ENCODE data around the gene NOL8.
A peak's percentile ranks its signal among the peaks of the same experiment; 100 is the strongest.

Gene NOL8

DNA sequence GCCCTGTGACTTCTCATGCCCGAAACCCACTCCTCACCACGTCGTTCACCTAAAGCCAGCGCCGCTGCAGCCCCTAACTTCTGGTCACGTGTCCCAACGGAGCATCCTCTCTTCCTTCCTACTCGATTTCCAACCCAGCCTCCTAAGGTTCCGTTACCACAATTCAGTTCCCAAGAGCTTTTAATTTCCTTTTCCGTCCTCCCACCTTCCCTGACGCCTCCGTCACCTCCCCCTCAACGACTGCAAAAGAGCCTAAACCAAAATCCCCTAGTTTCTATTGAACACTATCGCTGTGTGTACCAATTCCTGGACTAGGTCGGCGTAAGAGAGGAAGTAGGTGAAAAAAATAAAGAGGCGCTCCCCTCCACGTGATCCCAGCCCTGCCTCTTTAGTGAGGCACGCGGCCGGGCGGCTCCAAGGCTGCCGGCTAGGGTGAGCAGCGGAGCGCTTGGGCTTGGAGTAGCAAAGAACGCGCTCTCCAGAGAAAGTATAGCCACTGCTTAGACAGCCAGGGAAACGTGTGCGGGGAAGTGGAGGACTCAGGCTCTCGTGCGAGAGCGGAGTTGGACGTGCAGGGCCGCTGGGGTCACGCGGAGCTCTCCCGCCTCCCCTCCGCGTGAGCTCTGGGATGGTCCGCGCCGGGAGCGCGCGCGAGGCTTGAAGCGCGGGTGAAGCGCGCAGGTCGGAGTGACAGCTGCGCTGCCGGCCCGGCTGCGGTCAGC is at the start of gene NOL8, which contains the start of gene CENPP:
Gene NOL8, minus strand, starts transcription at position 82 of the 722 bp plus-strand sequence. CDS start 1,189 bp downstream, outside the sequence.
Gene CENPP, plus strand, starts transcription at position 685 of the 722 bp plus-strand sequence.
- H3K9me3 ChIP-seq (ENCODE audit: control insufficient read depth, low read length) = no peaks in the 10 kb centered on the region
- peak; percentile 96 for DNase-seq (ENCODE audit: low read depth)
- H3K4me1 ChIP-seq (ENCODE audit: control insufficient read depth, insufficient read depth, low read length) = peaks cover 21% of the 10 kb centered on the region
- peaks cover 25% of the 10 kb centered on the region for H3K36me3 ChIP-seq (ENCODE audit: control insufficient read depth, insufficient read depth, low read length, severe bottlenecking)
- no peaks in the 10 kb centered on the region for H3K27me3 ChIP-seq (replicated peaks; ENCODE audit: control insufficient read depth, insufficient read depth, low read length)
- peak within 1 kb of the TSS; percentile 96 for H3K9ac ChIP-seq (ENCODE audit: low read length)
- H3K4me3 ChIP-seq (ENCODE audit: low read length) = peak within 1 kb of the TSS; percentile 91

DNA sequence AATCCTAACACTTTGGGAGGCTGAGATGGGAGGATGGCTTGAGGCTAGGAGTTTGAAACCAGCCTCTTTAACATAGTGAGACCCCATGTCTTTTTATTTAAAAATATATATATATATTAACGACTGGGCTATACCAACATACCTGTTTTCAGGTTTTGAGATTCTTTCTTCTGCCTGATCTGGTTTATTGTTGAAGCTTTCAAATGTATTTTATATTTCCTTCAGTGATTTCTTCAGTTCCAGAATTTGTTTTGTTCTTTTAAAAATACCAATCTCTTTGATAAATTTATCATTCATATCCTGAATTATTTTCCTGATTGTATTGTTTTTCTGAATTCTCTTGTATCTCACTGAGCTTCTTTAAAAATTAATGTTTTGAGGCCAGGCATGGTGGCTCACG is 48.0 kb upstream of the NOL8 start:
- H3K36me3 ChIP-seq (ENCODE audit: control insufficient read depth, insufficient read depth, low read length, severe bottlenecking) = no peaks in the 10 kb centered on the region
- no peak overlapping the region for H3K4me3 ChIP-seq (ENCODE audit: low read length)
- no peak overlapping the region for H3K9ac ChIP-seq (ENCODE audit: low read length)
- no peaks in the 10 kb centered on the region for H3K4me1 ChIP-seq (ENCODE audit: control insufficient read depth, insufficient read depth, low read length)
- no peaks in the 10 kb centered on the region for H3K27me3 ChIP-seq (replicated peaks; ENCODE audit: control insufficient read depth, insufficient read depth, low read length)
- DNase-seq (ENCODE audit: low read depth) = no peak
- peaks cover 14% of the 10 kb centered on the region for H3K9me3 ChIP-seq (ENCODE audit: control insufficient read depth, low read length)

DNA sequence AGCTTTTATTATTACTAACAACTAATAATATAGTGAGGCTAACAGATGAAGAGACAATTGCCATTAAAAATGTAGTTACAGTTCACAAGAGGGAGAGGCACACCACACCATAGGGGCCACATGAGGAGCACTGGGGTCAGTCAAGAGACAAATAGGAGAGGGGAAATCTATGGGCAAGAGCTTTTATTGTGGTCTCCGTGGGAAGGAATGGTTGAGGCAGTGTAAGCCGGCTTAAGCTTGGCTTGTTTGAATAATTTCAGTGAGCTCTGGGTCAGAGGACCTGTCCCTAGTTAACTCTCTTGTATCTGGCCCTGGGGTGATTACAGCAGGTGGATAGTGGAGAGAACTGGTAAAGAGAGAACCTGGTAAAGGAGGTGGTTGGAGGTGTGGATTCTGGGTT is 43.9 kb upstream of the NOL8 start:
- Histone ChIP-seq H3K9ac (ENCODE audit: low read length) (no peak overlapping the region), H3K27me3 (replicated peaks; ENCODE audit: control insufficient read depth, insufficient read depth, low read length) (no peaks in the 10 kb centered on the region), H3K36me3 (ENCODE audit: control insufficient read depth, insufficient read depth, low read length, severe bottlenecking) (no peaks in the 10 kb centered on the region), H3K9me3 (ENCODE audit: control insufficient read depth, low read length) (peaks cover 4% of the 10 kb centered on the region), H3K4me3 (ENCODE audit: low read length) (no peak overlapping the region), H3K4me1 (ENCODE audit: control insufficient read depth, insufficient read depth, low read length) (no peaks in the 10 kb centered on the region)
- DNase-seq (ENCODE audit: low read depth) = no peak

DNA sequence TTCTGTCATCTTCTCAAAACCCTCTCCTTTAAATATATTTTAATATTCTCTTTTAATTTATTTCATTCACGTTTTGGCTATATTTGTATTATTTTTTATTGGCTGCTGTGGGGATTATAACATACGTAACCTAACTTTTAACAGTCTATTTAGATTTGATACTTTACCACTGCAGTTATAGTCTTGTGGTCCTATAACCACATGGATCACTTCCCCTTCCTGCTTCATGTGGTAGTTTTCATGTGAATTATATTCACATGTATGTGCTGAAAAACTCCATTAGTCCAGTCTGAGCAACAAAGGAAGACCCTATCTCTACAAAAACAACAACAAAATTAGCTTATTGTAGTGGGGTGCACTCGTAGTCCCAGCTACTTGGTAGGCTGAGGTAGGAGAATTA is 34.9 kb upstream of the NOL8 start:
- no peaks in the 10 kb centered on the region for H3K36me3 ChIP-seq (ENCODE audit: control insufficient read depth, insufficient read depth, low read length, severe bottlenecking)
- no peak for DNase-seq (ENCODE audit: low read depth)
- H3K27me3 ChIP-seq (replicated peaks; ENCODE audit: control insufficient read depth, insufficient read depth, low read length) = no peaks in the 10 kb centered on the region
- H3K9ac ChIP-seq (ENCODE audit: low read length) = no peak overlapping the region
- peaks cover 4% of the 10 kb centered on the region for H3K9me3 ChIP-seq (ENCODE audit: control insufficient read depth, low read length)
- no peak overlapping the region for H3K4me3 ChIP-seq (ENCODE audit: low read length)
- no peaks in the 10 kb centered on the region for H3K4me1 ChIP-seq (ENCODE audit: control insufficient read depth, insufficient read depth, low read length)

DNA sequence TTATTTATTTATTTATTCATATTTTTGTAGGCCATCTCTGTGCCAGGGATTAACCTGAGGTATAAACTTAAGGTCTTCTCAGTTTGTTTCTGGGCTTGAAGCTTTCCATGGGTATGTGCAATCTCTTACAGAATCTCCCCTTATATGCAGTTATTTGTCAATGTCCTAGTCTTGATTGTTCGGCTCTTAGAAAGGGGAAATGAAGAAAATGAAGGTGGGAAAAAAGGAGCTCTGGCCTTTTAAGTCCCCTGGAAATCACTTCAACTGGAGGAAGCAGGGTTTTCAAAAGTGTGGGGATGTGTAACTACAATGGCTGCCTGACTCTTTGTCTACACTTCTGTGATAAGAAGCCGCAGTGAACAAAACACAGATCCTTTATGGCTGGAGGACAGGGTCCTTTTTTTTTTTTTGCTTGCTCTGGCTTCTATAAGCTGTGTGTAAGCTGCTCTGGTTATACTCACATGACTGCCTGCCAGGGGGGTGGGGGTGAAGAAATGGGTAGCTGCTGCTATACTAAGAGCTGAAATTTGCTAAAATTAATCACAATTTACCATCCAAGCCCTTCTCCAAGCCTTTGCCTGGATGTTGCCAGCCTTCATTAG is 34.3 kb upstream of the NOL8 start:
- no peaks in the 10 kb centered on the region for H3K36me3 ChIP-seq (ENCODE audit: control insufficient read depth, insufficient read depth, low read length, severe bottlenecking)
- H3K9ac ChIP-seq (ENCODE audit: low read length) = no peak overlapping the region
- peaks cover 4% of the 10 kb centered on the region for H3K9me3 ChIP-seq (ENCODE audit: control insufficient read depth, low read length)
- no peaks in the 10 kb centered on the region for H3K4me1 ChIP-seq (ENCODE audit: control insufficient read depth, insufficient read depth, low read length)
- DNase-seq (ENCODE audit: low read depth) = no peak
- H3K27me3 ChIP-seq (replicated peaks; ENCODE audit: control insufficient read depth, insufficient read depth, low read length) = no peaks in the 10 kb centered on the region
- no peak overlapping the region for H3K4me3 ChIP-seq (ENCODE audit: low read length)

DNA sequence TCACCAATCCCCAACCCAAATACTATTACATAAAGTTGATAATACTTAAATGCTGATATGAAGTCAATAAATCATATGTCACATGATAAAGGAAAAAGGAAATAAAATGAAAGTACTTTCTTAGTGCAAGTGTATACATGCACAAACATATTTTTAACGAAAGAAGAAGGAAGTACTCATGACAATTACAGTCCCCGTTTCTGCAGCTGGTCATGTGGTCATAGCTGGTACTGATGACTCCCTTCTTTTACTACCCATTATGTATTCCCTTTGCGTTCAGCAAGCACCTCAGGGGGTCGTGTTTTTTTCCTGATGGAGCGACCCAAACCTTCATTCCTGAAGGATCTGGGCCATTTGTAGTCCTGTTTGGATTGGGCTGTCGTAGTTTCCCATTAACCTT is 27.9 kb upstream of the NOL8 start:
- no peak overlapping the region for H3K9ac ChIP-seq (ENCODE audit: low read length)
- DNase-seq (ENCODE audit: low read depth) = no peak

DNA sequence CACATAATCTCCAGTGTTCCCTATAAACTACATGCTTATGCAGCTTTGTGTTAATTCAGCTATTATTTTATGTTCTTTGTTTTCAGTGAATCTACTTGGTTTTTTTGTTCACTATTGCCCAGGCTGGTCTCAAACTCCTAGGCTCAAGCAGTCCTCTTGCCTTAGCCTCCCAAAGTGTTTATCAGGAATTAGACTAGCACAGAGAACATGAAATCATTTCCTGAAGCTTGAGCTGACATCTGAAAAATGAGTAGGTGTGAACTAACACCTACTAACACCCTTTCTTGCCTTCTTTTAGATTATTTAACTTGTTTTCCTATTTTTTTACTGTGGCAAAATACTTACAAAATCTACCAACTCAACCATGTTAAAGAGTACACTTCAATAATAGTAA is 25.6 kb upstream of the NOL8 start:
- H3K27me3 ChIP-seq (replicated peaks; ENCODE audit: control insufficient read depth, insufficient read depth, low read length) = no peaks in the 10 kb centered on the region
- peaks cover 17% of the 10 kb centered on the region for H3K4me1 ChIP-seq (ENCODE audit: control insufficient read depth, insufficient read depth, low read length)
- H3K36me3 ChIP-seq (ENCODE audit: control insufficient read depth, insufficient read depth, low read length, severe bottlenecking) = no peaks in the 10 kb centered on the region
- H3K4me3 ChIP-seq (ENCODE audit: low read length) = peak overlapping the region; percentile 56
- DNase-seq (ENCODE audit: low read depth) = no peak
- no peaks in the 10 kb centered on the region for H3K9me3 ChIP-seq (ENCODE audit: control insufficient read depth, low read length)
- peak overlapping the region; percentile 79 for H3K9ac ChIP-seq (ENCODE audit: low read length)

More for the DNA sequence above, 27.9 kb upstream of the NOL8 start:
- Histone ChIP-seq H3K4me1 (ENCODE audit: control insufficient read depth, insufficient read depth, low read length) (peaks cover 17% of the 10 kb centered on the region), H3K4me3 (ENCODE audit: low read length) (no peak overlapping the region), H3K9me3 (ENCODE audit: control insufficient read depth, low read length) (peaks cover 4% of the 10 kb centered on the region), H3K27me3 (replicated peaks; ENCODE audit: control insufficient read depth, insufficient read depth, low read length) (no peaks in the 10 kb centered on the region), H3K36me3 (ENCODE audit: control insufficient read depth, insufficient read depth, low read length, severe bottlenecking) (no peaks in the 10 kb centered on the region)

DNA sequence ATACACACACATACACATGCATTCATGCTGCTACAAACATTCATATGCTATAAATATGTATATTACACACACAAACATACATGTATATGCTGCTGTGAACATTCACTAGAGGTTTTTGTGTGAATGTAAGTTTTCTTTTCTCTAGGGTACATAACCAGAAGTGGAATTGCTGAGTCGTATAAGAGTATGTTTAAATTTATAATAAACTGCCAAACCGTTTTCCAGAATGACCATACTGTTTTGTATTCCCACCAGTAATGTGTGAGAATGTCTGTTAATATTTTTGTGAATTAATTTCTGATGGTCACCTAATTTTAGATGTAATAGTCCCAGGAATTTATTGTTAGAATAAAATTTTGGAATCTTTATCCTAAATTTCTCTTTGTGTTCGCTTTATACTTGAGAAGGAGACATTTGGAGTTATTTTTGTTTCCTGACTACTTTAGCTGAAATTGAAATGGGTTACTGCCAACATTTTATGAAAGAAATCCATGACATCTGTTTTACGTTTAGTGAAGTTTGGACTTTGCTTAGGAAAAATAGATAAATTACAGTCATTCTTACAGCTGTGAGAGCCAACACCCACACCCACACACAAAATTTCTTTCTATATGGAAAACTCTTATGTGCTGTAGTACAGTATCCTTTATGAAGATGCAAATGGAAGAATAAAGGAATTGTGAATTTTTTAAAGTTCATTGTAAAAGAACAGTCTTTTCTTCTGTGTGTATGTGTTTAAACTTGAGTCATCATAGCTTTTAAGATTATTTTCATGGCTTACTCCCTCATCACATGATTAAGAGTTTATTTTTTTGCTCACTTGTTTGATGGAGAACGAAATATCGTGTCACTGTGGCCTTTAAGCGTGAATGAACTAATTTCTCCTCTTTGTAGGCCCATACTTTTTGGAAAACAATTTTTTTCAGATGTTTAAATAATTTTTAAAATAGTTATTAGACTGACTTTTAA is 24.9 kb upstream of the NOL8 start:
- Histone ChIP-seq H3K9me3 (ENCODE audit: control insufficient read depth, low read length) (no peaks in the 10 kb centered on the region), H3K4me3 (ENCODE audit: low read length) (peak overlapping the region; percentile 56), H3K36me3 (ENCODE audit: control insufficient read depth, insufficient read depth, low read length, severe bottlenecking) (no peaks in the 10 kb centered on the region), H3K9ac (ENCODE audit: low read length) (peak overlapping the region; percentile 79), H3K4me1 (ENCODE audit: control insufficient read depth, insufficient read depth, low read length) (peaks cover 17% of the 10 kb centered on the region), H3K27me3 (replicated peaks; ENCODE audit: control insufficient read depth, insufficient read depth, low read length) (no peaks in the 10 kb centered on the region)
- peak; percentile 87 for DNase-seq (ENCODE audit: low read depth)

DNA sequence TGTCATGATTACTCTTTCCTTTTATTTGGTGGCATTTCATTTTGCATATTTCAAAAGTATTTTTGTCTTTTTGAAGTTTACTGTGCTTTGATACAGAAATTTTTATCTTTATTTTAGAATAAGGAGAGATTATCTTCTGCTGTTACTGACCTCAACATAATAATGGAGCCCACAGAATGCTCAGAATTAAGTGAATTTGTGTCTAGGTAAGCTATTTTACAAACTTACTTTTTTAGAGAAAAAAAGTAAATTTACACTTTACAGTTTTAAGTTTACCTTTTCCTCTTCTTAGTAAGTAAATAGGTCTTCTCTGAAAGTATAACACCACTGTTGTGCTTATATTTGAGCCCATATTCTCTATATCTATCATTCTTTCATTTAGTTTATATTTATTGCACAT is 20.4 kb upstream of the NOL8 start:
- peaks cover 28% of the 10 kb centered on the region for H3K4me1 ChIP-seq (ENCODE audit: control insufficient read depth, insufficient read depth, low read length)
- H3K9me3 ChIP-seq (ENCODE audit: control insufficient read depth, low read length) = no peaks in the 10 kb centered on the region
- H3K4me3 ChIP-seq (ENCODE audit: low read length) = no peak overlapping the region
- no peaks in the 10 kb centered on the region for H3K36me3 ChIP-seq (ENCODE audit: control insufficient read depth, insufficient read depth, low read length, severe bottlenecking)
- DNase-seq (ENCODE audit: low read depth) = no peak
- H3K27me3 ChIP-seq (replicated peaks; ENCODE audit: control insufficient read depth, insufficient read depth, low read length) = no peaks in the 10 kb centered on the region
- H3K9ac ChIP-seq (ENCODE audit: low read length) = no peak overlapping the region

DNA sequence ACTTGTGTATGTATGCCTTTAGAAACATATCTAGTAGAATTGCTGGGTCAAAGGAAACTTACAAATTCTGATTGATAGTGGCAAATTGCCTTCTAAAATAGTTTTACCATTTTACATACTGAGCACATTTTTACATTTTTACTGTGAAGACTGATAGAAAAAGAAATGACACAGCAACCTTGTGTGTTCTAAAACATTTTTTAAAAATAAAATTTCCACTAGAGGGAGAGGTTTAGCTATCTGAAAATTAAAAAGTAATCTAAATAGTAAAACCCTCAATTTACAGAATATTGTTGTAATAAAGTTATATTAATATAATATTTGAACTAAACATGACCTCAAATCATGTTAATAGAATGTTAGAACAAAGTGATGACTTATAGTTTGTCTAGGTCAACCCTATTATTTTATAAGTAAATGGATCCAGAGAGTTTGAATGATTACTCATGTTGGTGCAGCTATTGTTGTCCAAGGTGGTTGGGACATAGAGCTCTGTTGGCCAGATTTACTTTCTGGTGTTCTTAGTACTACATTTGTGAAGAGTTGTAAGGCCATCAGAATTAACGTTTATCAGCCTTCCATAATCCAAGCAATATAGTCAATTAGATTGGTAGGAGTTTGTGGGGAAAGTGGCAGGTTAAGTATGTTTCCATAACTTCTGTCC is 17.8 kb upstream of the NOL8 start:
- peaks cover 16% of the 10 kb centered on the region for H3K4me1 ChIP-seq (ENCODE audit: control insufficient read depth, insufficient read depth, low read length)
- no peaks in the 10 kb centered on the region for H3K27me3 ChIP-seq (replicated peaks; ENCODE audit: control insufficient read depth, insufficient read depth, low read length)
- H3K4me3 ChIP-seq (ENCODE audit: low read length) = no peak overlapping the region
- H3K9me3 ChIP-seq (ENCODE audit: control insufficient read depth, low read length) = no peaks in the 10 kb centered on the region
- H3K36me3 ChIP-seq (ENCODE audit: control insufficient read depth, insufficient read depth, low read length, severe bottlenecking) = no peaks in the 10 kb centered on the region
- peak; percentile 65 for DNase-seq (ENCODE audit: low read depth)
- peak overlapping the region; percentile 65 for H3K9ac ChIP-seq (ENCODE audit: low read length)

Data from adipocyte (in vitro differentiated cells).